Brain pericyte (primary cell): Measurements from ENCODE around the gene TIMM50.

Experiments used
- DNase-seq: peaks from one replicate; pipeline ENCODE4 v3.0.0-alpha.2; 2012; ENCODE audit warnings: low read depth, low spot score

Gene TIMM50

DNA sequence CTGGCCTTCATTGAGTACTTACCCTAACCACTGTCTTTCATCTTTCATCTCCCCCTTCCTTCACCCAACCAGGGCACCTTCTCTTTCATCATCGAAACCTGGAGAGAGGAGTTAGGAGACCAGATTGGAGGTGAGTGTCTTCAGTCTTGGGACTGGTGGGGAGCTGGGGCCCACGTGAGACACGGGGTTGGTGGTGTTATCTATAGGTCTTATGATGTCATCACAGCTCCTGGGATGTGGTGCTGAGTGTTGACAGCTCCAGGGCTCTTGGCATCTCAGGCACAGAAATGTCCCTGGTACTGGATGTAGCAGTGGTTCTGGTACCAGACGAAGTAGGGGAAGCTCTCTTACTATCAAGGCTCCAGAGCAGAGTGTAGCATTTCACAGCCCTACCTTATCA lies 19.9 kb downstream of the TIMM50 start:
- no peak for DNase-seq

DNA sequence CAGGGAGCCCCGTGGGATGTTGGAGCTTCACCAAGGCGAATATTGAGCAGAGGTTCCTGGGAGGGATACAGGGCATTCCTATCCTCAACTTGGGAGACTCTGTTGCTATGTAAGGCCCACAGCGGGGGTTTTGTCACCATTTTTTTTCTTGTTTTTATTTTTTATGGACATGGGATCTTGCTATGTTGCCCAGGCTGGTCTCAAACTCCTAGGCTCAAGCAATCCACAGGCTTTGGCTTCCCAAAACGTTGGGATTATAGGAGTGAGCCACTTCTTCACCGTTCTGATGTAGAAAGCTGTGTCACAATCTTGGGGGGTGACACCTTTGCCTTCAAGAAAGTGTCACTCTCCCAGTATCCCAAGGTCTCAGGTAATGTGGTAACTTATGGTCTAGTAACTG lies 20.7 kb downstream of the TIMM50 start:
- no peak for DNase-seq

DNA sequence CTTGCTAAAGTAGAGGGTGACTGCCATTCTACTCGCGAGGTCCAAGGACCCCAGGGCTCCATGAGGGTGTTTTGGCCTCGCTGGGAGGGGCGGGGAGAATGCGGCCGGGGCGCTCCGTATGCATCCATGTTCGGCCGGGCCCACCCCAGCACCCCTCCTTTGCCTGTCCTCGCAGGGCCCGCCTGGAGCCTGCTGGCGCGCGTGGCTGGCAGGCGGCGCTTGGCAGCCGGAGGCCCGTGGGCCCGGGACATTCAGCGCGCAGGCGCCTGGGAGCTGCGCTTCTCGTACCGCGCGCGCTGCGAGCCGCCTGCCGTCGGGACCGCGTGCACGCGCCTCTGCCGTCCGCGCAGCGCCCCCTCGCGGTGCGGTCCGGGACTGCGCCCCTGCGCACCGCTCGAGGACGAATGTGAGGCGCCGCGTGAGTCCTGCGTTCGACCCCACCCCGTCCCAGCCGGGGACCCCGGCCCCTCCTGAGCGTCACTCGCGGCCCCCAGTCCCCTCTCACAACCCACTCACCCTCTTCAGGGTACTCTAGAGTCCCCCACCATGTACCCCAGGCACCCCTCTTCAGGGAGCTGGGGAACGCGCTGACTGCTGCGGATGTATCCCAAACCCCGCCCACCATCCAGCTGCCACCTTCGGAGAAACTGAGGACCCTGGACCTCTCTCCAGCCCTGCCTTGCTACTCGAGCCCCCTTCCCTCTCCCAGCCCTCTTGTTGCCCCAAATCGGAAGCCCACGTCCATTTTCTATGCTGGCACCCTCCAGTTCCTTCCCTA lies 22.2 kb downstream of the TIMM50 start:
- DNase-seq = no peak

DNA sequence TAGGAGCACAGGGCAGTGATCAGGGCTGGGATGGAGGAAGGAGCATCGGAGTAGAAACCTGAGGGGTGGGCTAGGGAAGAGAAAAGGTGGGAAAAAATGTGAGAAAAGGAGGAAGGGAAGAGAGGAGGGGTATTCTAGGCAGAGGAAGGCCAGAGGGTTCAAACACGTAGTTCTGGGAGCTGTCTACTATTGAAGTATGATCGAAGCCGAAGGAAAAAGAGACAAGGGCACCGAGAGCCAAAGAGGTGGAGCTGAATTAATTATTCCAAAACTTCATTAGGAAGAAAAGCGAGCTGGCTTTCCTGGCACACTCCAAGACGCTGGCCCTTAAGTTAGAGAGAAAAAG lies 25.9 kb downstream of the TIMM50 start:
- no peak for DNase-seq

DNA sequence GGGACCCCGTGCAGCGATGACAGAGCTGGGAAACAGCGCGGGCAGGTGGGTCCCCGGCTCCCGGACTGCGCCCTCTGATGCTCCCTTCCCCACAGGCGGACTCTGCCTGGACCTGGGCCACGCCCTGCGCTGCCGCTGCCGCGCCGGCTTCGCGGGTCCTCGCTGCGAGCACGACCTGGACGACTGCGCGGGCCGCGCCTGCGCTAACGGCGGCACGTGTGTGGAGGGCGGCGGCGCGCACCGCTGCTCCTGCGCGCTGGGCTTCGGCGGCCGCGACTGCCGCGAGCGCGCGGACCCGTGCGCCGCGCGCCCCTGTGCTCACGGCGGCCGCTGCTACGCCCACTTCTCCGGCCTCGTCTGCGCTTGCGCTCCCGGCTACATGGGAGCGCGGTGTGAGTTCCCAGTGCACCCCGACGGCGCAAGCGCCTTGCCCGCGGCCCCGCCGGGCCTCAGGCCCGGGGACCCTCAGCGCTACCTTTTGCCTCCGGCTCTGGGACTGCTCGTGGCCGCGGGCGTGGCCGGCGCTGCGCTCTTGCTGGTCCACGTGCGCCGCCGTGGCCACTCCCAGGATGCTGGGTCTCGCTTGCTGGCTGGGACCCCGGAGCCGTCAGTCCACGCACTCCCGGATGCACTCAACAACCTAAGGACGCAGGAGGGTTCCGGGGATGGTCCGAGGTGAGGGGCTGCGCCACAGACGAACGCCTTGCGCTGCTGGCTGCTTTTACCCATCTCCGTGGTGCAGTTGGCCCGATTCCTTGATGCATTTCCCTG lies 26.5 kb downstream of the TIMM50 start:
- no peak for DNase-seq

DNA sequence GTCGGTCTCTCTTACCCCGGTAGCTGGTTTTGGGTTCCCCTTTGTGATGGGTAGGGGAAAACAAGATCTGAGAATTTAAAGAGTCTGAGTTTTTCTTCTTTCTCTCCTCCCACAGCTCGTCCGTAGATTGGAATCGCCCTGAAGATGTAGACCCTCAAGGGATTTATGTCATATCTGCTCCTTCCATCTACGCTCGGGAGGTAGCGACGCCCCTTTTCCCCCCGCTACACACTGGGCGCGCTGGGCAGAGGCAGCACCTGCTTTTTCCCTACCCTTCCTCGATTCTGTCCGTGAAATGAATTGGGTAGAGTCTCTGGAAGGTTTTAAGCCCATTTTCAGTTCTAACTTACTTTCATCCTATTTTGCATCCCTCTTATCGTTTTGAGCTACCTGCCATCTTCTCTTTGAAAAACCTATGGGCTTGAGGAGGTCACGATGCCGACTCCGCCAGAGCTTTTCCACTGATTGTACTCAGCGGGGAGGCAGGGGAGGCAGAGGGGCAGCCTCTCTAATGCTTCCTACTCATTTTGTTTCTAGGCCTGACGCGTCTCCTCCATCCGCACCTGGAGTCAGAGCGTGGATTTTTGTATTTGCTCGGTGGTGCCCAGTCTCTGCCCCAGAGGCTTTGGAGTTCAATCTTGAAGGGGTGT lies 27.2 kb downstream of the TIMM50 start:
- DNase-seq = no peak

DNA sequence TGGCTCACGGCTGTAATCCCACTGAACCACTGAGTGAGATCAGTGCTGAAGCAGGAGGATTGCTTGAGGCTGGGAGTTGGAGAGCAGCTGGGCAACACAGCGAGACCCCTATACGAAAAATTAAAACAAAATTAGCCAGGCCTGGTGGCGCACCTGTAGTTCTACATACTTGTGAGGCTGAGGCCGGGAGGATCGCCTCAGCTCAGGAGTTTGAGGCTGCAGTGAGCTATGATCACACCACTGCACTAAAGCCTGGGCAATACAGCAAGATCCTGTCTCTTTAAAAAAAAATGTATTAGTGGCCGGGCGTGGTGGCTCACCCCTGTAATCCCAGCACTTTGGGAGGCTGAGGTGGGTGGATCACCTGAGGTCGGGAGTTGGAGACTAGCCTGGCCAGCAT lies 28.0 kb downstream of the TIMM50 start:
- no peak for DNase-seq

DNA sequence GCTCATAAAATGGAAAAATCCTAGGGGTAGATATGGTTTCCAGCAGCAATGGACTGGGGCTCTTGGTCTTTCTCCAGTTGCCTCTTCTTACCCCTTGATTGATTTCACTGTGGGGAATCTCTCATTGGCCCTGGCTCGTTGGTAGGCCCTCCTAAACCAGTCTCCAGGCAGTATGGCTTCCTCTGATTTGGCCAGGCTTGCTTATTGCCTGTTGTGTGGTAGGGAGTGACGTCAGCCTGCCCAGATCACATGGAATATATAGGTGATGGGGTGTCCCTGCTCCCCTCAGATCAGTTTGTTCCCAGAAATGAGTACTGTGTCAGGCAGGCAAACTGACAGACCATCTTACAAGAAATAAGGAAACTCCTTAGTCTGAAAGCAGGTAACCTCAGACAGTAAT lies 28.6 kb downstream of the TIMM50 start:
- DNase-seq = no peak

DNA sequence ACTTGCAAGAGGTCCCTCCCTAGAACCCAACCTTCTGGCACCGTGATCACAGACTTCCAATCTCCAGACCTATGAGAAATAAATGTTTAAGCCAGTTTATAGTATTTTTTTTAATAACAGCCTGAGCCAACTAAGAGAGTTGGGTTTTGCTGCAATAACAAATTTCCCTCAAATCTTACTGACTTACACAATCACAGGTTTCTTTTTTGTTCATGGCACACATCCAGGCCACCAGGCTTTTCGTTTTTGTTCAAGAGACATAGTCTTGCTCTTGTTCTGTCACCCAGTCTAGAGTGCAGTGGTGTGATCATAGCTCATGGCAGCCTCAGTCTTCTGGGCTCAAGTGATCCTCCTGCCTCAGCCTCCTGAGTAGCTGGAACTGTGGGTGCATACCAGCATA lies 32.4 kb downstream of the TIMM50 start:
- DNase-seq = no peak

DNA sequence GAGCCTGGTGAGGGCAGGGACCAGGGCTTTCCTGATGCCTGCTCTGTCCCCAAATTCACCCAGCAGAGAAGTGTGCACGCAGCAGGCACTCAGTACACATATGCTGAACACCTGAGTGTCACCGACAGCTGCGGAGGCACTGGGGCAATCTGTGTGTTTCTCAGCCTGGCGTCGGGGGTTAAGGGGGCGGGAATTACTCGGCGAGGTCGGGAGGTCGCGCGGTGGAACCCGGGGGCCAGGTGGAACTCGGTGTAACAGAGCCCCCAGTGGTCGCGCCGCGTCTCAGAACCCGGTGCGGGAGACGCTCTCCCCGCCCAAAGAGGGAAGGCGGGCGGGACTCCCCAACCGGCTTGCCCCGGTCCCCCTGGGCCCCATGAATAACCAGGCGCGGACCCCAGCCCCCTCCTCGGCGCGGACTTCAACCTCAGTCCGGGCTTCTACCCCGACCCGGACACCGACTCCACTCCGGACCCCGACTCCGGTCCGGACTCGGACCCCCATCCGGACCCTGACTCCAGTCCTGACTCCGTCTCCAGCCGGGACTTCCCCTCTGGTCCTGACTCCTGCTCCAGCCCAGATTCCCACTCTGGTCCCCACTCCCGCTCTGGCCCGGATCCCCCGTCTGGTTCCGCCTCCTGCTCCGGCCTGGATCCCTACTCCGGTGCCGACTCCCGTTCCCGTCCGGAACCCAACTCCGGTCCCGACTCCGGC lies 34.4 kb downstream of the TIMM50 start, which contains the start of gene SELENOV:
Gene SELENOV, plus strand, starts transcription at position 300 of the 711 bp plus-strand sequence. Its CDS starts 74 bp downstream, at position 374.
- no peak for DNase-seq

DNA sequence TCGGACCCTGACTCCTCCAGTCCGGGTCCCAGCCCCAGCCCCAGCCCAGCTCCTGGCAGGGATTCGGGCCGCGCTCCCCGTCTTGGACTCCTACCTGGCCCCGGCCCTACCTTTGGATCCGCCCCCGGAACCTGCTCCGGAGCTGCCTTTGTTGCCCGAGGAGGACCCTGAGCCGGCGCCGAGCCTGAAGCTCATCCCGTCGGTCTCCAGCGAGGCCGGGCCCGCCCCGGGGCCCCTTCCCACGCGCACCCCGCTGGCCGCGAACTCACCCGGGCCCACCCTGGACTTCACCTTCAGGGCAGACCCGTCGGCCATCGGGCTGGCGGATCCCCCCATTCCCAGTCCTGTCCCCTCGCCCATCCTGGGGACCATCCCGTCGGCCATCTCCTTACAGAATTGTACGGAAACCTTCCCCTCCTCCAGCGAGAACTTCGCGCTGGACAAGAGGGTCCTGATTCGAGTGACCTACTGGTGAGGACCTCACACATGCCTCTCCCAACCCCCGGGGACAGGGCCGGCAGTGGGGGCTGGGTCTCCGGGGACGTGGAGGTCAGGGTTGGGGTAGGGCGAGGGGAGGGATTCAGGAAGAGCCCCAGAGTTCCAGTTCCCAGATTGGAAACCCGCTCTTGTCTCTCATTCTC lies 35.0 kb downstream of the TIMM50 start:
- no peak for DNase-seq

DNA sequence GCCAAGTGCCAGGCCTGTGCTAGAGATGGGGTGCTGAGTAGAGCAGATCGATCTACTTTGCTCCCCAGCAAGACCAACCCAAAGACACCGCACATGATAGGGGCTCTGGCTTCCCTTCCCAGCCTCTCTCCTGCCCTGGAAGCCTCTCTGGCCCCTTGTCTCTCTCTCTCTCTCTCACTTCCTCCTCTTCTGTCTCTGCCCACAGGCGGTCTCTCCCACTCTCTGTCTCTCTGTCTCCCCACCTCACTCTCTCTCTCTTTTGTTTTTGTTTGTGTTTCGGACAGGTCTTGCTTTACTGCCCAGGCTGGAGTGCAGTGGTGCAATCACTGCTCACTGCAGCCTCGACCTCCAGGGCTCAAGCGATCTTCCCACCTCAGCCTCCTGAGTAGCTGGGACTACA lies 35.6 kb downstream of the TIMM50 start:
- no peak for DNase-seq

DNA sequence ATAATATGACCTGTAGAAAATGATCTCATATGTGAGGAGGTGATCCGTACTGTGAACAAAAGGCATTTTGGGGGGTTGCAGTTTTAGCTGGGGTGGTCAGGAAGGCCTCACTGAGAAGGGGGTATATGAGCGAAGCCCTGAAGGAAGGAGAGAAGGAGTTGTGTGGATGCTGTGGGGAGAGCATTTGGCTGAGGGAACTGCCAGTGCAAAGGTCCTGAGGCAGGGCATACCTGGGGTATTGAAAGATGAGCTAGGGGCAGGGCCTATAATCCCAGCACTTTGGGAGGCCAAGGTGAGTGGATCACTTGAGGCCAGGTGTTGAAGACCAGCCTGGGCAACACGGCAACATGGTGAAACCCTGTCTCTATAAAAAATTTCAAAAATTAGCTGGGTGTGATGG lies 36.8 kb downstream of the TIMM50 start:
- no peak for DNase-seq

DNA sequence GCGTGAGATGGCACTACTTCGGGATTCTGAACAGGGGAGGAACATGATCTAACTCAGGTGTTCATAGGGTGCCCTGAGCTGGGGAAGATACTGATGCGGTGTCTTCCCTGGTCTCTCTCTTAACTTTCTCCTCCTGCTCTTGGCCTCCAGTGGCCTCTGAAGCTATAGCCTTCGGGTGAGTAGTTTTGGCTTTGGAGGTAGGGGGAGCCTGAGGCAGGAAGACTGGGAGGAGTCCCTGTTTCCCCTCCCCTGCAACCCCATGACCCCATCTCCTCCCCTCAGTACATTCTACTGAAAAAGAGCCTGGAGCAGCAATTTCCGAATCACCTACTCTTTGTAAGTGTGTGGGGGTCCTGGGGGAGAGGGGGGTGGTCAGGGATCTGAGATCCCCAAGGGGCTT lies 37.8 kb downstream of the TIMM50 start:
- DNase-seq = no peak

DNA sequence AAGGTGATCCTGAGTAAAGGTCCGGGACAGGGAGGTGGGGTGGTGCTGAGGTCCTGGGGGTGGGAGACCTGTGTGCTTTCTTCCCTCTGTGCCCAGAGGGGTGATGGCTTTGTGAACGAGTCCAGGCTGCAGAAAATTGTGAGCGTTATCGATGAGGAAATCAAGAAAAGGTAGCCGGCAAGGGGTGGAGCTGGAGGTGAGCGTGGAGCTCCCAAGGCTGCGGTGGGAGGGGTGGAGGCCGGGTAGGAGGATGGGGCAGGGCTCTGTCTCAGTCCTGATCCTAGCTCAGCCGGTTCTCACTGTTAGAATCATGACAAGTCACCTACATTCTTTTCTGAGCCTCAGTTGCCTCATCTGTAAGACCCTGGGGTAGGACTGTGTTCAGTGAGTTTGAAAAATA lies 38.3 kb downstream of the TIMM50 start:
- DNase-seq = no peak

DNA sequence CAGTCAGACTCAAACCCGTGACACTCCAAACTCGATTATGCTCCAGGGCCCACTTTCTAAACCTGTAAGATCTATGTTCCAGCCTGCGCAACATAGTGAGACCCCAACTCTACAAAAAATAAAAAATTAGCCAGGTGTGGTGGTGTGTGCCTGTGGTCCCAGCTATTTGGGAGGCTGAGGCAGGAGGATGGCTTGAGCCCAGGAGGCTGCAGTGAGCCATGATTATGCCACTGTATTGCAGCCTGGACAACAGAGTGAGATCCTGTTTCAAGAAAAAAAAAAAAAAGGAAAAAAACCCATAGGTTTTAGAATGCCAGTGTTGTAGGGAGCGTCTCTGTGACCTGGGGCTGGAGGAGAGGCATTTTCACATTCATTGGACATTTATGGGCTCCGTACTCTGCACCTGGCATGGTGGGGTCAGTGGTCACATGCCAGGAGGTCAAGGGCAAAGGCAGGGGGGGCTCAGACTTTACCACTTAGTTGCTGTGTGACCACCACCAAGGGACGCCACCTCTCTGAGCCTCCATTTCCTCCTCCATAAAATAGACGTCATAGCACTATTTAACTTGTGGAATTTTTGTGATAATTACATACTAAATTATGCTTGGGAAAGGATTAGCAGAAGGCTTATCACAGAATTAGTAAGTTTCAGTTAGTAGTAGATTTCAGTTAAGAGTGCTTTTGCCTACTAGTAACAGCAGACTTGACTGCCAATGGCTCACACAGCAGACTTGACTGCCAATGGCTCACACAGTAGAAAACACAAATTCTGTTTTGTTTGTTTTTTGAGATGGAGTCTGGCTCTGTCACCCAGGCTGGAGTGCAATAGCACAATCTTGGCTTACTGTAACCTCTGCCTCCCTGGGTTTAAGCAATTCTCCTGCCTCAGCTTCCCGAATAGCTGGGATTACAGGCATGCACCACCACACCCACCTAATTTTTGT lies 40.2 kb downstream of the TIMM50 start:
- no peak for DNase-seq

DNA sequence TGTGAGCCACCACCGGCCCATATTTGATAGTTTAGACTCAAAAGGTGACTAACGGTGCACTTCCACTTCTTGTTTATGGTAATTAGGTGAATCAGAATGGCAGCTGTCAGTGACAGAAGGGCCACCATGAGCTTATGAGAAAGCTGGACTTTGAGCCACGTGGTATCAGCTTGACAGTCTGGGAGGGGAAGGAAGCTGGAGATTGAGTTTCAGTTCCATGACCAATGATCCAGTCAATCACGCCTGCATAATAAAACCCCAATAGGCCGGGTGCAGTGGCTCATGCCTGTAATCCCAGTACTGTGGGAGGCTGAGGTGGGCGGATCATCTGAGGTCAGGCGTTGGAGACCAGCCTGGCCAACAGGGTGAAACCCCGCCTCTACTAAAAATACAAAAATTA lies 43.9 kb downstream of the TIMM50 start:
- no peak for DNase-seq

DNA sequence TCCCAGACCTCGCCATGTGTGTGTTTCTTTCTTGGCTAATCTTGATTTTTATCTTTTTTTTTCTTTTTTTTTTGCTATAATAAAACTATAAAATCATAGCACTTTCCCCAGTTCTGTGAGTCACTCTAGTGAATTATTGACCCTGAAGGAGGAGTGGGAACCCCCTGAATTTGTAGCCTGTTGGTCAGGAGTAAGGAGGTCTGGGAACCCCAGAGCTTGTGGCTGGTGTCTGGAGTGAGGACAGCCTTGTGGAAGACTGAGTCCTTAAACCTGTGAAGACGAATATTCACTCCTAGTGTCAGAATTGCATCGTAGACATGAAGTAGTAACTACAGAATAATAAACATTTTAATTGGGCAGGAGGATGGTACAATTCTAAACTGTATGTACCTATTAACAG lies 44.6 kb downstream of the TIMM50 start:
- no peak for DNase-seq

DNA sequence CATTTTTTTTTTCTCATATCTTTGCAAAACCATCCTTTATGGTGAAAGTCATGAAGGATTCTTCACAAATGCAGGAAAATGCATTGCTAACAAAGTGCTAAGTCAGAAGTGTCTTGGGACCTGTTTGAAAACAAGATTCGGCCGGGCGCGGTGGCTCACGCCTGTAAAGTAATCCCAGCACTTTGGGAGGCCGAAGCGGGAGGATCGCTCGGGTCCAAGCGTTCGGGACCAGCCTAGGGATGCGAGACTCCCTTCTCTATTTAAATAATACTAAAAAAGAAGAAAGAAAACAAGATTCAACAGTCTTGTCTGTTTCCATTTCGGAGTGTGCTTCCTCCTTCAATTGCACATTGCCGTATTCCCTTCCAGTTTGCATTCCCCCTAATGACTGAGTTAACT lies 51.2 kb downstream of the TIMM50 start:
- DNase-seq = no peak

DNA sequence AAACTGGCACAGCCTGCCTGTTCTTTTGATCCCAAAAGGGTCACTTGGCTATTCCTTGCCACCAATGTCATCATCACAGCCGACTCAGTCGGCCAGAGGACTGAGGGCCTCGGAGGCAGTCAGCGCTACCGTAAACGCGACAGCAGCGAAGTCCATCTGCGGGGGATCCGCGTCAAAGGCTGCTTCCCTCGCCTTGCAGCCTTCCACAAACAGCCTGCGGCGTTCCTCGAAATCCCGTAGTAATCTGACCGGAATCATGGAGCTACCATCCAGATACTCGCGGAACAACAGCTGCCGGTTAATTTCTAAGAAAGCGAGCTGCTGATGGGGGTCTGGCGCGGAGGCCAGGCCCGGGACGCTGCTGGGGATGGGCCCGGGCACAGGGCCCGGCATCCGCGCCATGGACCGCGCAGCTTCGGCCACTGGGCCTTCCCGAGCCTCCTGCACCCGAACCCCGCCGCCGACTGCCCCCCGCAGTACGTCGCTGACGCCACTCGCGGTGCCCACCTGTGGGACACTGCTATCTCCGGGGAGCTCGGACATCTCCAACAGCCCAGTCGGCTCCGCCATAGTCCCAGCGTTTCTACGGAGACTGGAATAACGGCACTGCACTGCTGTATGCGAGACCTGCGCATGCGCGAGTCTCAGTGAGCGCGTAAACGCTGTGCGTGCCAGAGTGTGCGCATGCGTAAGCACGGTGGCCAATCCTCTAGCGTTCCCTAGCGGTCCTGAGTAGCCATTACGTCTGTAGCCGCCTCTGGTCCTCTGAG lies 51.8 kb downstream of the TIMM50 start, which contains the start of gene EID2B:
Gene EID2B, minus strand, starts transcription at position 620 of the 770 bp plus-strand sequence. Its CDS starts 50 bp downstream, at position 570.
- peak; percentile 88 for DNase-seq
